ENCODE results near the gene KRT39.
"Not testable (repeated sequence)": the region's sequence is repeated elsewhere in the genome, so short reads cannot be mapped to it uniquely, and the experiment has no call there.

The KRT39 gene

DNA sequence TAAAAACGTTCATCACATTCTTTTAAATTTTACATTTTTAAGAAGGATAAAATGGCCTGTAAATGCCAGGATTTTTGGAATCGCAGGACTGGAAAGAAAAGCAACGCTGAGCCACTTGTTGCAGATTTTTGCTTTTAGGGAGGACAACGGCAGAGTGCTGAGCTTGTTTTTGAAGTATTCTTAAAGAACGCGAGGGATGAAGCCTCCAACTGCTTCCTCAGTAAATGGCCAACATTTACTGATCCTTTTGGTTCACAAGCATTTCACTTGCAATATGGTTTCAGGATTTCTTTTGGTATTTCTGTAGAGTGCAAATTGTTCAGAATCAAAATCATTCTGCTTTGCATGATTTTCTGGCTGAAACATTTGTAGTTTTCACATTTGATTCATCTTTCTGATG lies 26.5 kb downstream of the KRT39 start:
- DNase-seq (ENCODE audit: low read depth, low spot score) = no peak

DNA sequence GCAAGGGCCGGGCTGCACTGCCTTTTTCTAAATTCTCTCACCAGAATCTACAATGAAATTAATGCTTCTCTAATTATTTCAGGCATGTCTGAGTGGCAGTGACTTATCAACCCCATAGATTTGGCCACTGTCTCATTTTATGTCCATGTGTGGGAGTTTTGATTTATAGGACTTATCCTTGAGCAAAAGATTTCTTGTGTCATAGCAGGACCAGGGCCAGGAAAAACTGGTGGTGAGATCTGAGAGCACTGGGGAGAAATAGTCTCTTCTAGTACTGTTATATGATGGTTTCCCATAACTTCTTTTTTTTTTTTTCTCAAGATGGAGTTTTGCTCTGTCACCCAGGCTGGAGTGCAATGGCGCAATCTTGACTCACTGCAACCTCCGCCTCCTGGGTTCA lies 27.8 kb downstream of the KRT39 start:
- DNase-seq (ENCODE audit: low read depth, low spot score) = no peak

DNA sequence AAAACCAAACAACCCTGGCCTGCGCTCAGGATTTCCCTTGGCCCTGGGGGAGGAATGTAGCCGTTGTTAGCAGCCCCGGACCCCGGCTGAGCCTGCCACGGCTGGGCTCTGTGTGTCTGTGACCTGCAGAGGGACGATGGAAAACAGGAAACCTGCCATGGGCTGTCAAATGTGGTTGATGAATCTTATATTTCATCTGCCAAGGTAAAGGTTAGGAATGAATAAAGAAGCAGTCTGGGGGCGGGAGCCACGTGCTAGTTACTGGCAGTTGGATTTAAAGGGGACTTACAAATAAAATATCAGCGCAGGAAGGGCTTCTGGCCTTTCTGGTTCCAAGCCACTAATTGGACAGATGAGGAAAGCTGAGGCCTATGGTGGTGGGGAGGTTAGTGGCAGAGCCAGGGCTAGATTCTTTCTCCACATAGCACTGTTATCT lies 29.3 kb downstream of the KRT39 start, which contains the start of gene KRT23:
TSS of gene KRT23 (minus strand) at position 263 of the 436 bp plus-strand sequence. CDS start 1,043 bp downstream, outside the sequence.
- no peak for DNase-seq (ENCODE audit: low read depth, low spot score)

DNA sequence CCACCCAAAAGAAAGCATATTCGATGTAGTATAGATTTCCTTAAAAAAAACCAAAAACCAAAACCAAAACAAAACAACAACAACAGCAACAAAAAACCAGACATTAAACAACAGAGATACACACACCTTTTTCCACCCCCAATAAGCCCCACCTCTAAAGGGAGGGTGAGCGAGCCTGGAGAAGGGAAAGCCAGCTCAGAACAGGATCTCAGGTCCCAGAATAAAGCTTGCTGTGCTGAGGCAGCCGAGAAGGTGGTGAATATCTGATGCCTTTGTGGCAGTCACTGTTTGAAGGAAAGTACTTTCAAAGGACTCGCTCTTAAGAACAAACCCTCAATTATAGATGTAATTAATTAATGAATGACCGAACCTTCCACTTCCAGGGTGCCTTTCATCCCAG lies 29.8 kb downstream of the KRT39 start:
- no peak for DNase-seq (ENCODE audit: low read depth, low spot score)

DNA sequence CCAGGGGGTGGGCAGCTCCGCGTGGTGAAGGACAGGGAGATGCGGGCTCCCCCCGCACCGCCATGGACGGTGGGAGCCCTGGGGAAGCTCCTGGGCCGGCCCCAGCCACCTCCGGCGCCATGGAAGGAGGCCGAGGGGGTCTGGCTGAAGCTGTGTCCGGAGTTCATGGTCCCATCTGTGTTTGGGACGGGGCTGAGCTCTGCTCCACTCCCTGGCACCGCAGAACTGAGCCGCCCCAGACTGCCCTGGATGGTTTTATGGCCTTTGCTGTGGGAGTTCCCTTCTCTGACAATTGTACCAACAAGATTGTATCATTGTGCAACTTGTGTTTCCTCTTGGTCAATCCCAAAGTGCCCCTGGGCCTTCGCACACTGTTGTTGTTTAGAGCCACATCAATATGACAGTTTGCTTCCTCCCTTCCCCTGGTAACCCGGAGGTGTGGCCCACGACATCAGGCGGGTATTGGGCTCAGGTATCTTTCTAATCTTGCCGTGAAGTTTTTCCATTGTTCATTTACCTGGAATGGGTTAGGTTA lies 30.2 kb downstream of the KRT39 start:
- DNase-seq (ENCODE audit: low read depth, low spot score) = no peak

DNA sequence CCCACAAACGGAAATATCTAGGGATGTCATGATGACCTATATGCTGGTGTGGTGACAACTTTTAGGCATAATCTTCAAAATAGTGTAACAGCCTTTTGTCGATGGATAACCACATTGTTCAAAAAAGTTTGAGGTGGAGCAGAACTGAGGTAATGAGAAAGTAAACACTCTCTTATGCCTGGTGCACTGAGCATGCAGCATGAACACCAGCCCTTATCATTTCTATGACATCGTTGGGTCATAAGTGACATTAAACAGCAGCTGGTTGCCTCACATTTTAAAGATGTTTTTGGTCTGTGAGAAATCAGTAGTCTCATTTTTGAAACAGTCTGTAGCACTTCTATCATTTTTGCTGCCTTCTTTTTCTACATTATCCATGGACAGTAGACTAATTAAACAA lies 31.1 kb downstream of the KRT39 start:
- DNase-seq (ENCODE audit: low read depth, low spot score) = no peak

DNA sequence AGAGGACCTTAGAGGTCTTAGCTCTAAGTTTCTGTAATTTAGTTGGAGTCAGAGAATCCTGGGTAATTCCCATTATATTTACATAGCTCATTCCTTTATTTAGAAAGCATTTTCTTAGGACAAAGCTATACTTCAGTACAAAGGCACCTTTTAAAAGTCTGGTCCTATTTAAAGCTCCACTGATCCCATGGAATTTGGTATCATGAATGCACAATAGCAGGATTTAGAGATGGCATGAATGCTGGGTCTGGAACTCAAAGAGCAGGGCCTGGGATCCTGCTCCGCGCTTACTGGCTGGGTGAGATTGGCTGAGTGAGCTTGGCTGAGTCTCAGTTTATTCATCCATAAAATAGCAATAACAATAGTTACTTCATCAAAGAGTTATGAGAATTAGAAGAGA lies 34.1 kb downstream of the KRT39 start:
- no peak for DNase-seq (ENCODE audit: low read depth, low spot score)

DNA sequence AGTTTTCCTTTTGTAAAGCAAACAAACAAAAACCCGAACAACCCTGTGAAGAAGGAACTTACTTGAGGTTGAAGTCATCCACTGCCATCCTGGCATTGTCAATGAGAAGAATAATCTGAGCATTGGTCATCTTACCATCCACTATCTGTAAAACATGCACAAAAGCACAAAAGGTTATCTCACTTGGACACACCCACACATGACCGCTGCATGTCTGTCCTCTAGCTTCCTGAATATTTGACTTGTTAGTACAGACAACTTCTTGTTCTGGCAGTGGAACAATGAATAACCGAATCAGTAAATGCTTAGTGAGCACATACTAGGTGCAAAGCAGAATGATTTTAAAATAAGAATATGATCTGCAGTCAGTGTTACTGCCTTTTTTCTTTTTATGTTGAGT lies 35.4 kb downstream of the KRT39 start:
- DNase-seq (ENCODE audit: low read depth, low spot score) = no peak

DNA sequence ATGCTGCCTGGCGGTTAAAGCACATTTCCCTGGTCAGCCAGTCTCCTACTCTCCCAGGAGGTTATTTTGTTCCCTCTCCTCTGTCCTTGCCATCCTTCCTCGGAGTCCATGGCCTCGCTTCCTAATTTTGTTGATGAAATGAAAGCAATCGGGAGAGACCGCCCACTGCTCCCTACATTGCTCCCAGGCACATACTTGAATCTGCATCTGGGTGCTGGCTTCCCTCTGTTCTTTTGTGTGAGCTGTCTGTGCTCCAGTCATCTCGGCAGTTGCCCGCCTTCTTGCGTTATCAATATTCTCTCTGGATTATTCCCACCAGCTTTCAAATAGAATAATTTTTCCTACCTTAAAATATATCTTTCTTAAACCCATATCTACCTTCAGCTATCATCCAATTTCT lies 40.4 kb downstream of the KRT39 start:
- no peak for DNase-seq (ENCODE audit: low read depth, low spot score)

DNA sequence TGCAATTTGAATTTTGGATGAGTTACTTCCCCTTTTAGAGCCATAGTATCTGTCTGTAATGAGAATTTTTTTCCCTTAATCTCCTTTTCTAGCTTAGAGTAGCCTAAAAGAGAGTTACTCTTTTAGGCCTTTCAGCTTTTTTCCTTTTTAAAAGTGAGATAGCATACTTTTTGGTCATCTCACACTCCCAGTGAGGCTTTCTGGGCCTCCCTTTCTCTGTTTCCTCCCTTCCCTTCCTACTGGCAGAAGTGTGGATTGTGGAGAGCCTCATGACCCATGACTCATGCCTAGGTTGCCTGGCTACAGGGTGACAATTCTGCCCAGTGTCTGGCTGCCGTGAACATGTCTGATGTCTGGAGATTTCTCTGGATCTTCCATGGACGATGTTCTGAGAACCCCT lies 44.5 kb downstream of the KRT39 start:
- no peak for DNase-seq (ENCODE audit: low read depth, low spot score)

DNA sequence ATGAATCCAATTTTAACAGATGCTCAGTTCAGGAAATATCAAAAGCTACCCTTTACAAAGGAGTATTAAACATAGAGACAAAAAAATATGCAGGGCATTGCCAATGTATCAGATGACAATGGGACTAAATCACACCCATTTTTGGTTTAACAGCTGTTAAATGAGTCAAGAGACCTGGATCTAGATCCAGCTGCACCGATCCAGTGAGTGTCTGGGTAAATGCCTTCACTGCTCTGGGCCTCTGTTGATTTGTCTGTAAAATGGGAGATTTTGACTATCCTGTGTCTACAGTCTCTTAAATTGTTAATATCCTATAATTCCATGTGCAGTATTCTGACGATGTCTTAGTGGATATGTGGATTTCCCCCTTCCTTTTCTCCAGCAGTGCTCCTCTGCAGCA lies 45.7 kb downstream of the KRT39 start:
- DNase-seq (ENCODE audit: low read depth, low spot score) = no peak

DNA sequence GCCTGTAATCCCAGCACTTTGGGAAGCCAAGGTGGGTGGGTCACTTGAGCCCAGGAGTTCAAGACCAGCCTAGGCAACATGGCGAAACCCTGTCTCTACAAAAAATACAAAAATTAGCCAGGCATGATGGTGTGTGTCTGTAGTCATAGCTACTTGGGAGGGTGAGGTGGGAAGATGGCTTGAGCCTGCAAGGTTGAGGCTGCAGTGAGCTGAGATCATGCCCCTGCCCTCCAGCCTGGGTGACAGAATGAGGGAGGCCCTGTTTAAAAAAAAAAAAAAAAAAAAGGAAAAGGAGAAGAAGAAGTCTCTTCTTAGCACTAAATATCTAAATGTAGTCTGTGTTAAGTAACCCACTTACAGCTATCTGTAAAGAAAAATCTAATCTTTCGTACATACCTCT lies 49.6 kb downstream of the KRT39 start:
- DNase-seq (ENCODE audit: low read depth, low spot score) = not testable (repeated sequence)

DNA sequence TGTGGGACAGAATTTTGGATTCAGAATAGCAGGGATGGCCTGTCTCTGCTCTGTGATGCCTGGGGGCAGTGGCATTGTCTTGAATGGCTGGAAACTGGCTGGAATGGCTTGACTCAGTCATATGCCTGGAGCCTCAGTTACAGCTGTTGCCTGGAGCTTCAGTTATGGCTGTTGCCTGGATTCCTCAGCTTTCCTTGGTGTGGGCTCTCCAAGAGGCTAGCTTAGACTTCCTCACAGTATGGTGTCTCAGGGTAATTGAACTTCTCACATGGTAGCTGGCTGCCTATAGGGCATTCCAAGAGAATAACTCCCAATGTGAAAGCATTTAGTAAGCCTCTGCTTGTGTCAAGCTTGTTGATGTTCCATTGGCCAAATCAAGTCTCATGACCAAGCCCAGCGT lies 50.4 kb downstream of the KRT39 start:
- no peak for DNase-seq (ENCODE audit: low read depth, low spot score)

DNA sequence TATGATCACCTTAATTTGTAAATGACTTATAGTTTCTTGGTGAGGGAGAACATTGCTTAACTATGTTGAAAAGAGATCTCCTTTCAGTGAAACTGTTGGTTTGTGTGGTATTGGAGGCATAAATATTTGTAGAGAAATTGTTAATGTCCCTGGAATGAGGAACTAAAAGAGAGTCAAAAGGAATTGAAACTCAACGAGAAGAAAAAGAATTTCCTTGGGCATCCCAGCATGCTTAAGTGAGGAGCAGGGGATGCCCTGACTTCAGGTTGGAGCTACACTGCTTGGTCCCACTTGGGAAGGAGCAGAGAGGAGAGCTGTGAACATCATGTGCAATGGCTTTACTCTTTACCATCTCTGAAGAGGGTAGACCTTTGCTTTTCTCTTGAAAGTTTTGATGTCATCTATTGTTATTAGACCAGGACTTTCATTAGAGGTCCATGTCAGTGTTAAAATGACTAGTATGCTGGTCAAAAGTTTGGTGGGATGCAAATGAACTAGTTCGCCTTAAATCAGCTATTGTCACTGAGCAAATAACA lies 51.0 kb downstream of the KRT39 start:
- no peak for DNase-seq (ENCODE audit: low read depth, low spot score)

DNA sequence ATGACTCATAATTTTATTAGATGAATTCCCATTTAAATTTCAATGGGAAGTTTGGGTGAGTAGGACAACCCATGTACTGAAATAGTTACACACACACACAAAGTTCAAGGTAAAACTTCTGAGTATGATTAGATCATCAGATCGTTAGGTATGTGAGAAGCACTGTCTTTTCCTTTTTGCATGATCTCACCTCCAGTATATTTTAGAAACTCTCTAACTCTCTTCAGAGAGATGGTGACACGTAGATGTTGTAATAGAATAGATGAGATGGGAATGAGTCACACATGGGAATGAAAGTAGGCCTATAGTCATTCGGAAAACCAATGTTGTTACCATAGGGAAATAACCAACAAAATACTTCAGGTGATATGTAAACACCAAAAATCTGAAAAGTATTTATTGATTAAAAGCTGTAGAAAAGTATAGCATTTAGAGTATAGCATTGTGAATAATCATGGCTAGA lies 51.5 kb downstream of the KRT39 start:
- DNase-seq (ENCODE audit: low read depth, low spot score) = no peak

DNA sequence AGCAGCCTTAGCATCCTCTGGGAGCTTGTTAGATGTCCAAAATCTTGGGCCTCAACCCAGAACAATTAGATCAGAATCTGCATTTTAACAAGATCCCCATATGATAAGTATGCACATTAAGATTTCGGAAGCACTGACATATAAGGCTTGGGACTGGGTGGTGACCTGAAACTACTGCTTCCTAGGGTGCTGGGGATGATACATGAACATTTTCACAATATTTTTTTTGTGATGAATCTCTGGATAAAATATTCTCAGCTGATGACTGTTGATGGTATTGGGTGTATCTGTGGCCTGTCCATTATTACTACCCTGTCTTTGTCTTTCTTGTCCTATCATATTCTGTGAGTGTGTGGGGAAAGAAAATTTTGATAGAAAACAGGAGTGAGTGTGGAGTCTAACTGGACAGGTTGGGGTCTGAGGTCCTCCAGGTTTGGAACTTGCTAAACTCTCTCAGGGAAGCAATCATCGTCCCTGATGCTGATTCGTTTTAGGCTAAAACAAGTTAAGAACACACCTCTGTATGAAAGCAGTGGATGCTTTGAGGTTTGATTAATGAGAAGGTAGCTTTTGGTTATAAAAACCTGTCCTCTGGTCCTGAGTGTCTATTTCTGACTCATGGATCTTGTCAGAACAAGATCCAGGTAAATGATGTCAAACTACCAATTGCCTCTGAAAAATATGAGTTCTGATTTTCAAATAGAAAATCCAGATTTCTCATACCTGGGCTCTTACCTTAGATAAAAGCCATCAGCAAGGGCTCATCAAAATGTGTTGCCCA lies 52.5 kb downstream of the KRT39 start:
- no peak for DNase-seq (ENCODE audit: low read depth, low spot score)

DNA sequence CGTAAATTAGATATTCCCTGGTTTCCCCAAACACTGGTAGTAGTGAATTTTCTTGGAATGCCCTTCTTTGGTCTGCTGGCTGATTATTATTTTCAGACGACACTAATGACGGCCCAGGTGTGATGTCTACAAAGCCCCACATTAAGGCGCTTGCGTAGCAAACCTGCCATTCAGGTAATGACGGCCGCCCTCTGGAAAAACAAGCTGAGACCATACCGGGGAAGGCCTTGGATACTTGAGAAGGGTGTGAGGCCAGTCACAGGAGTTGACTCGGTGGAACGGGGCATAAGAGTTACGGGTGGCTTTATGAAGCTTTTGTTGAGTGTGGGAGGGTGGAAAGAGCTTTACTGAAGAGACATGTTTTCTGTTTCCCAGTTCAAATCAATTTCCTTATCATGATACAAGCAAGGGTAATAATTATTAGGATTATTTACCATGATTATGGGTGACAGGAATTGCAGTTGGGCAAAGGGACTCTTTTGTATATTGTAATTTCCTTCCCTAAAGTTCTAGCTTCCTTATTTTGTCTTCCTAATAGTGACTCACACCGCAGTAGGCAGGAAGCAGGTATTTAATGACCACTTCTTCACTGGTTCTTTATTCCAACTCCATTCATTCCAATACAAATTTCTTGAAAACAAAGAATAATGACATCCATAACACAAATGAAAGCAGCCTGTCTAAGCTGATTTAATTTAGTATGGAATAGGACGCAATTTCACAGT lies 54.1 kb downstream of the KRT39 start:
- no peak for DNase-seq (ENCODE audit: low read depth, low spot score)

DNA sequence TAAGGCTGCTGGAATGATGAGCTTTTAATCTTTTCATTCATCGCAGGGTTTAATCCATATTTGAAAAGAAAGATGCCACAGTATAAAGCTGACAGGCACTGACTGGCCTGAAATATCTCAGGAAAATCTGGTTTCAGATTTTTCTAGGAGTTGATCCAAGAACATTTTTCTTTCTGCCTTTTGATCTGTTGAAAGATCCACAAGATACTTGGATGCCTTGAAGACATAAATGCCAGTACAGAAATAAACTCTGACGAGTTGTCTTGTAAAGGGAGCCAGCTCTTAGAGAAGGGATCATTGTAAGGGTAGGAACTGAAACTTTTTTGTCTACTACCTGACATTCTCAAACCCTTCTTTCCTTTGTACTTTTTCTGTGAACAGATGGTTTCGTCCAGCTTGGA lies 56.3 kb downstream of the KRT39 start:
- no peak for DNase-seq (ENCODE audit: low read depth, low spot score)

DNA sequence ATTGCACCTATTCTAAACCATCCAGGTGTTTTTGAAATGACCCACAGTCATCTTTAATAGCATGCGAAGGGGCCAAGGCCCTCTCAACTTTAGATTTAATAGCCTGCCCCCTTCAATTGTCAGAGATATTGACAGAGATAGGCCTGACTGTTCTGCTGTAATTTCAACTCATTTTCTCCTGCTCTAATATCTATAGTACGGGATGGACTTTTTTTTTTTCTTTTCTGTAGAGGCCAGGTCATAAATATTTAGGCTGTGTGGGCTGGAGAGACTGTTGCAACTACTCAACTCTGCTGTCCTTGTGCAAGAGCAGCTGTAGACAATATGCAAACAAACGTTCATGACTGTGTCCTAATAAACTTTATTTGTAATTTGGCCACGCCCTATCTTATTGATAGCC lies 57.0 kb downstream of the KRT39 start:
- no peak for DNase-seq (ENCODE audit: low read depth, low spot score)

DNA sequence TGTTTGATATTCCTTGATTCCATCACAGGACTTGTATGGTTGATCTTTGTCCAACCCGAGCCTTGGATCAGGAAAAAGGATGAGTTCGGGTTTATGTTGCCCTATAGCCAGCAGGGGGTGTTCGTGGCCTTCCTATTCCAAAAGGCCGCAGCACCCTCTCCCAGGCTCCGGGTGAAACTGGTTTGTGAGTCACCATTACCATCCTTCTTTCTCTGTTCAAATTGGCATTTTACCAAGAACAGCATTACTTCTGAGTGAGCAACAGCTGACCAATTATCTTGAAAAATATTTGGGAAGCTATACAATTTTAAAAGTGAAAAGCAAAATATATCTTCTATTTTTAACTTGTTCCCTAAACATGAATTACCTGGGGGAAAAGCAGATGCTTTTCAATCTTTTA lies 57.4 kb downstream of the KRT39 start:
- DNase-seq (ENCODE audit: low read depth, low spot score) = peak; percentile 39
